ENCODE results near the gene CHRM4.

The CHRM4 gene

GRCh38 chr11:46341454-46341853 lies 50.1 kb downstream of the CHRM4 start:
- Histone ChIP-seq H3K36me3 (ENCODE audit: control insufficient read depth in 1 of 2, insufficient read depth in 2 of 2, low read length in 2 of 2) (no peaks in the 10 kb centered on the region), H3K9ac (ENCODE audit: low read depth in 1 of 2, low read length in 2 of 2) (no peak overlapping the region), H3K9me3 (ENCODE audit: control insufficient read depth in 1 of 2, low read length in 2 of 2) (no peaks in the 10 kb centered on the region), H3K4me3 (ENCODE audit: low read depth in 1 of 2, low read length in 2 of 2) (no peak overlapping the region), H3K27me3 (ENCODE audit: control insufficient read depth in 1 of 2, insufficient read depth in 2 of 2, low read length in 2 of 2) (no peaks in the 10 kb centered on the region), H3K4me1 (ENCODE audit: control insufficient read depth in 1 of 2, insufficient read depth in 2 of 2, low read length in 2 of 2) (peaks cover 12 to 30% of the 10 kb centered on the region in 2 donors), H3K27ac (ENCODE audit: low read depth, low read length) (no peak overlapping the region)

GRCh38 chr11:46339816-46340215 lies 51.8 kb downstream of the CHRM4 start:
- Histone ChIP-seq H3K36me3 (ENCODE audit: control insufficient read depth in 1 of 2, insufficient read depth in 2 of 2, low read length in 2 of 2) (no peaks in the 10 kb centered on the region), H3K9ac (ENCODE audit: low read depth in 1 of 2, low read length in 2 of 2) (no peak overlapping the region), H3K27ac (ENCODE audit: low read depth, low read length) (no peak overlapping the region)

GRCh38 chr11:46338988-46339666 lies 52.4 kb downstream of the CHRM4 start:
- Histone ChIP-seq H3K9ac (ENCODE audit: low read depth in 1 of 2, low read length in 2 of 2) (no peak overlapping the region), H3K4me3 (ENCODE audit: low read depth in 1 of 2, low read length in 2 of 2) (no peak overlapping the region), H3K36me3 (ENCODE audit: control insufficient read depth in 1 of 2, insufficient read depth in 2 of 2, low read length in 2 of 2) (no peaks in the 10 kb centered on the region), H3K27me3 (ENCODE audit: control insufficient read depth in 1 of 2, insufficient read depth in 2 of 2, low read length in 2 of 2) (peaks cover 7% of the 10 kb centered on the region in 2 donors), H3K4me1 (ENCODE audit: control insufficient read depth in 1 of 2, insufficient read depth in 2 of 2, low read length in 2 of 2) (peaks cover 5 to 24% of the 10 kb centered on the region in 2 donors), H3K27ac (ENCODE audit: low read depth, low read length) (no peak overlapping the region), H3K9me3 (ENCODE audit: control insufficient read depth in 1 of 2, low read length in 2 of 2) (no peaks in the 10 kb centered on the region)

More at GRCh38 chr11:46339816-46340215, 51.8 kb downstream of the CHRM4 start:
- H3K4me3 ChIP-seq (ENCODE audit: low read depth in 1 of 2, low read length in 2 of 2), result no peak overlapping the region
- peaks cover 0 to under 1% of the 10 kb centered on the region in 2 donors for H3K27me3 ChIP-seq (ENCODE audit: control insufficient read depth in 1 of 2, insufficient read depth in 2 of 2, low read length in 2 of 2)
- H3K9me3 ChIP-seq (ENCODE audit: control insufficient read depth in 1 of 2, low read length in 2 of 2), result no peaks in the 10 kb centered on the region
- peaks cover 5 to 24% of the 10 kb centered on the region in 2 donors for H3K4me1 ChIP-seq (ENCODE audit: control insufficient read depth in 1 of 2, insufficient read depth in 2 of 2, low read length in 2 of 2)

- H3K9ac ChIP-seq (ENCODE audit: low read depth in 1 of 2, low read length in 2 of 2), result no peak overlapping the region
- H3K36me3 ChIP-seq (ENCODE audit: control insufficient read depth in 1 of 2, insufficient read depth in 2 of 2, low read length in 2 of 2), result no peaks in the 10 kb centered on the region
- H3K27ac ChIP-seq (ENCODE audit: low read depth, low read length), result no peak overlapping the region
- H3K4me1 ChIP-seq (ENCODE audit: control insufficient read depth in 1 of 2, insufficient read depth in 2 of 2, low read length in 2 of 2), result peaks cover 6 to 24% of the 10 kb centered on the region in 2 donors
- H3K27me3 ChIP-seq (ENCODE audit: control insufficient read depth in 1 of 2, insufficient read depth in 2 of 2, low read length in 2 of 2), result peaks cover 12% of the 10 kb centered on the region in 2 donors
- H3K9me3 ChIP-seq (ENCODE audit: control insufficient read depth in 1 of 2, low read length in 2 of 2), result no peaks in the 10 kb centered on the region
- no peak overlapping the region for H3K4me3 ChIP-seq (ENCODE audit: low read depth in 1 of 2, low read length in 2 of 2)
Measured at GRCh38 chr11:46338636-46338987, 53.0 kb downstream of the CHRM4 start.

- H3K27ac ChIP-seq (ENCODE audit: low read depth, low read length), result no peak overlapping the region
- H3K4me3 ChIP-seq (ENCODE audit: low read depth in 1 of 2, low read length in 2 of 2), result no peak overlapping the region
- H3K9ac ChIP-seq (ENCODE audit: low read depth in 1 of 2, low read length in 2 of 2), result no peak overlapping the region
- H3K9me3 ChIP-seq (ENCODE audit: control insufficient read depth in 1 of 2, low read length in 2 of 2), result no peaks in the 10 kb centered on the region
- H3K36me3 ChIP-seq (ENCODE audit: control insufficient read depth in 1 of 2, insufficient read depth in 2 of 2, low read length in 2 of 2), result no peaks in the 10 kb centered on the region
- peaks cover 10 to 28% of the 10 kb centered on the region in 2 donors for H3K4me1 ChIP-seq (ENCODE audit: control insufficient read depth in 1 of 2, insufficient read depth in 2 of 2, low read length in 2 of 2)
- H3K27me3 ChIP-seq (ENCODE audit: control insufficient read depth in 1 of 2, insufficient read depth in 2 of 2, low read length in 2 of 2), result peaks cover 17 to 18% of the 10 kb centered on the region in 2 donors
Measured at GRCh38 chr11:46337626-46338345, 53.8 kb downstream of the CHRM4 start.

GRCh38 chr11:46336563-46337180 lies 54.9 kb downstream of the CHRM4 start:
- no peaks in the 10 kb centered on the region for H3K36me3 ChIP-seq (ENCODE audit: control insufficient read depth in 1 of 2, insufficient read depth in 2 of 2, low read length in 2 of 2)
- no peak overlapping the region for H3K4me3 ChIP-seq (ENCODE audit: low read depth in 1 of 2, low read length in 2 of 2)
- H3K4me1 ChIP-seq (ENCODE audit: control insufficient read depth in 1 of 2, insufficient read depth in 2 of 2, low read length in 2 of 2), result peaks cover 10 to 27% of the 10 kb centered on the region in 2 donors
- no peak overlapping the region for H3K27ac ChIP-seq (ENCODE audit: low read depth, low read length)
- H3K27me3 ChIP-seq (ENCODE audit: control insufficient read depth in 1 of 2, insufficient read depth in 2 of 2, low read length in 2 of 2), result peaks cover 27 to 29% of the 10 kb centered on the region in 2 donors
- H3K9me3 ChIP-seq (ENCODE audit: control insufficient read depth in 1 of 2, low read length in 2 of 2), result no peaks in the 10 kb centered on the region
- H3K9ac ChIP-seq (ENCODE audit: low read depth in 1 of 2, low read length in 2 of 2), result no peak overlapping the region

- Histone ChIP-seq H3K4me3 (ENCODE audit: low read depth in 1 of 2, low read length in 2 of 2) (no peak overlapping the region), H3K4me1 (ENCODE audit: control insufficient read depth in 1 of 2, insufficient read depth in 2 of 2, low read length in 2 of 2) (peaks cover 10 to 27% of the 10 kb centered on the region in 2 donors), H3K27ac (ENCODE audit: low read depth, low read length) (no peak overlapping the region), H3K9me3 (ENCODE audit: control insufficient read depth in 1 of 2, low read length in 2 of 2) (no peaks in the 10 kb centered on the region), H3K9ac (ENCODE audit: low read depth in 1 of 2, low read length in 2 of 2) (no peak overlapping the region), H3K36me3 (ENCODE audit: control insufficient read depth in 1 of 2, insufficient read depth in 2 of 2, low read length in 2 of 2) (no peaks in the 10 kb centered on the region), H3K27me3 (ENCODE audit: control insufficient read depth in 1 of 2, insufficient read depth in 2 of 2, low read length in 2 of 2) (peaks cover 33% of the 10 kb centered on the region in 2 donors)
Measured at GRCh38 chr11:46335890-46336562, 55.5 kb downstream of the CHRM4 start.

GRCh38 chr11:46335271-46335670 lies 56.3 kb downstream of the CHRM4 start:
- H3K27ac ChIP-seq (ENCODE audit: low read depth, low read length), result no peak overlapping the region

GRCh38 chr11:46334211-46334610 lies 57.4 kb downstream of the CHRM4 start:
- no peaks in the 10 kb centered on the region for H3K36me3 ChIP-seq (ENCODE audit: control insufficient read depth in 1 of 2, insufficient read depth in 2 of 2, low read length in 2 of 2)
- no peaks in the 10 kb centered on the region for H3K9me3 ChIP-seq (ENCODE audit: control insufficient read depth in 1 of 2, low read length in 2 of 2)
- peaks cover 13 to 18% of the 10 kb centered on the region in 2 donors for H3K4me1 ChIP-seq (ENCODE audit: control insufficient read depth in 1 of 2, insufficient read depth in 2 of 2, low read length in 2 of 2)
- peaks cover 45 to 46% of the 10 kb centered on the region in 2 donors for H3K27me3 ChIP-seq (ENCODE audit: control insufficient read depth in 1 of 2, insufficient read depth in 2 of 2, low read length in 2 of 2)
- H3K9ac ChIP-seq (ENCODE audit: low read depth in 1 of 2, low read length in 2 of 2), result no peak overlapping the region
- no peak overlapping the region for H3K4me3 ChIP-seq (ENCODE audit: low read depth in 1 of 2, low read length in 2 of 2)
- H3K27ac ChIP-seq (ENCODE audit: low read depth, low read length), result no peak overlapping the region

More at GRCh38 chr11:46335271-46335670, 56.3 kb downstream of the CHRM4 start:
- peaks cover 36 to 37% of the 10 kb centered on the region in 2 donors for H3K27me3 ChIP-seq (ENCODE audit: control insufficient read depth in 1 of 2, insufficient read depth in 2 of 2, low read length in 2 of 2)
- no peak overlapping the region for H3K9ac ChIP-seq (ENCODE audit: low read depth in 1 of 2, low read length in 2 of 2)
- peaks cover 13 to 27% of the 10 kb centered on the region in 2 donors for H3K4me1 ChIP-seq (ENCODE audit: control insufficient read depth in 1 of 2, insufficient read depth in 2 of 2, low read length in 2 of 2)
- no peak overlapping the region for H3K4me3 ChIP-seq (ENCODE audit: low read depth in 1 of 2, low read length in 2 of 2)
- no peaks in the 10 kb centered on the region for H3K9me3 ChIP-seq (ENCODE audit: control insufficient read depth in 1 of 2, low read length in 2 of 2)
- no peaks in the 10 kb centered on the region for H3K36me3 ChIP-seq (ENCODE audit: control insufficient read depth in 1 of 2, insufficient read depth in 2 of 2, low read length in 2 of 2)
